A549 treated with GW870086 at 1 μM for 4 hours (cell line): ENCODE measurements around the gene CYB5R2. TPM values are rescaled to one million over a fixed set of nuclear protein-coding genes. Genes with fewer than 3 reads are reported as not detected.

Experiments
- total RNA-seq: library from RNA; stranded (reverse); fragments of 200-300 nt; extraction: Qiagen RNA extraction; gene quantifications from 5 replicates; pipeline ENCODE4 v1.2.3, GENCODE V29; 2022; ENCODE audit warnings: low read depth

The CYB5R2 gene
- total RNA-seq = 4.0 to 6.8 TPM (median 4.4 TPM) in 5 replicates

DNA sequence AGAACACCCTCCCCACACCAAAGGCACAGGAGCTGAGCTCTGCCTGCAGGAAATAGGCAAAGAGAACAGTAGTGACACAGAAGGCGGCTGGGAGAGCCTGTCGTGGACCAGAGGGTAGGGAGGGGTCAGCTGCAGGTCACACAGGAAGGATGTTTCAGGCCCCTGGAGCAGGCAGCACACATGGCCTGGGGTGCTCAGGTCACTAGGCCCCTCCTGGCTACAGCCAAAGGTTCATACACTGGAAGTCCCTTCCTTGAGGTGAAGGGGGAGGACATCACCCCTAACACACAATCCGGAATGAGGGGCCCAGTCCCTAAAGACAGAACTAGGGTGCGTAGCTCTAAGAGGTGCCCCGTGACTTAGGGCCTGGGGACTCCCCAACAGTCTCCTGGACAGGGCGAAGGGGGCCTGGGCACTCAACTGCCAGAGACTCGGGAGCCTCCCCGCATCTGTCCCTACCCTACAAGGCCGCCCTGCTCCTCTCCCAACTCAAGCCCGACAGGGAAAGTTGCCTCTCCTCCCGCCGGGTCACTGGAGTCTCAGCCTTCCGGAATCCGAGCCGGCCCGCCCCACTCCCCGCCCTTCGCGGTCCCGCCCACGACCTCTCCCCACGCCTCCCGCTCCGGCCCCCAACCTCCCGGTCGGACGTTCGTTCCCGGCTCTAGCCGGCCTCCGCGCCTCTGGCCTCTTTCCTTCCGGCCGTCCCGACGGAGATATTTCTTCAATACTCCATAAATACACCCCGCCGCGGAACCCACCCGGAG, at the start of gene CYB5R2:
TSS of gene CYB5R2 (minus strand) at position 541 of the 764 bp plus-strand sequence. CDS start 675 bp downstream, outside the sequence.

GRCh38 chr11:7706377-7706776, 33.1 kb upstream of the CYB5R2 start, which contains the start of gene OVCH2:
TSS of gene OVCH2 (minus strand) at chr11:7706477. CDS start at chr11:7706394, 83 bp downstream.

Other genes starting within 250 kb of the CYB5R2 start
- gene OLFML1, start 188.0 kb downstream of the CYB5R2 start, total RNA-seq = not detected in 5 replicates
- 11.3 to 15.5 TPM (median 13.5 TPM) in 5 replicates for gene PPFIBP2, start 159.5 kb downstream of the CYB5R2 start, total RNA-seq
- gene OVCH2, start 33.0 kb upstream of the CYB5R2 start, total RNA-seq = not detected in 5 replicates
- gene OR5P2, start 123.4 kb upstream of the CYB5R2 start, total RNA-seq = not detected in 5 replicates
- not detected in 5 replicates for gene OR5P3, start 157.3 kb upstream of the CYB5R2 start, total RNA-seq